HL-60/S4 treated with phorbol 12-myristate 13-acetate at 8.2 ng/mL for 4 days and 3 days (cell line): ENCODE data around the gene ABCA3.

ENCODE experiments used
- in situ Hi-C: fragments of 300-500 bp; cut with MboI; formaldehyde crosslinking; loops from 2 replicates; pipeline ENCODE4 v1.15.0; 2022; ENCODE audit warnings: low sequenced_read_pairs

ABCA3 gene

DNA sequence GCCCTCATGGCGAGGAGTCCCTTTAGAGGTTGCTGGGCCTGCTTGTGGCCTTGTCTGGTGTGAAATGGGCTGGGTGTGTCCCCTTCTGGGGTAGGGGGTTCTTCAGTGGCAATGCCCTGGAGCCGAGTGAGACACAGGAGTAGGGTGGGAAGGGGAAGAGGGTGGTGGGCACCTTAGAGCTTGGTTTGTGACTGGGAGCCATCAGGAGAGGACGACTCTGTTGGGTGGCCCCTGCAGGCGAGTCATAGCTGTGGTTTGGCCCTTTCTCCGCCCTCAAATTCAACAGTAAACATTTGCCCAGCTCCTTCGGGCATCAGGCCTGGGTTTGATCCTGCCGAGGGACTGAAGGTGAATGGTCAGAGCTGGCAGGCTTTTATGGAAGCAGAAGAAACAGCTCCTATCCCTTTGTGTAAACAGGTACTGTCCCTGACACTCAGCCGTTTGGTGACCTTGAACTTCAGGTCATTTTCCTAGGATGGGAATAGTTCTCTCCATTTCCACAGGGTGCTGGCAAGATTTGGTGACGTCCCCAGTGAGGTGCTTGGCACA is 114.2 kb downstream of the ABCA3 start:
- in situ Hi-C loops: loop anchor here (25.0 kb wide), 1 partner anchor 89 kb away; the partner anchor contains the start of genes PKD1 and RAB26
